Measurements from ENCODE around the gene GRIN3A. TPM values are rescaled to one million over a fixed set of nuclear protein-coding genes. Genes with fewer than 3 reads are reported as not detected.

GRIN3A gene
- total and polyA plus RNA-seq, 4 donors: 0.02 to 0.11 (median 0.07) TPM

DNA sequence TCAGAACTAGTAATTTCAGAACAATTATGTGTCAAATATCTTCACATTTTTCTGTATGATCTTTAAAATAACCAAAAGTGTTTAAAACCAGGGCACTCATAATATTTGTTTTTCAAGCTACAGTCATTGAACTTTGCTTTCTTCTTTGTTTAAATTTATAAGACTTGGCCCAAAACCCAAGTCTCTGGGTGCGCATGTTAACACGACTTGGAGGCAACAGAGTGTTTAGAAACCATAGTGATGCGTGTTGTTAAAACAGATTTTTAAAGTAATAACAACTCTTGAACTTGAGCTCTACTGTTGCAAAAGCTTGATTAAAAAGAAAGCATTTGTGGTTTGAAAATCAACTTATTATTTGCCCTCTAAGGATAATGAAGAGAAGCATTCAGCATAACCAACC, 26.0 kb upstream of the GRIN3A start:
- Histone ChIP-seq H3K4me1 (ENCODE audit: control insufficient read depth in 5 of 5, insufficient read depth in 5 of 5, low read length in 5 of 5) (no peaks in the 10 kb centered on the region), H3K36me3 (ENCODE audit: control insufficient read depth in 4 of 4, insufficient read depth in 4 of 4, low read length in 4 of 4) (no peaks in the 10 kb centered on the region), H3K4me3 (no peak overlapping the region), H3K27me3 (ENCODE audit: control insufficient read depth in 3 of 3, insufficient read depth in 3 of 3, low read length in 2 of 3) (no peaks in the 10 kb centered on the region), H3K9ac (ENCODE audit: insufficient read depth in 1 of 2, low read length in 2 of 2) (no peak overlapping the region), H3K9me3 (ENCODE audit: control insufficient read depth in 4 of 4, insufficient read depth in 3 of 4, low read length in 3 of 4) (no peaks in the 10 kb centered on the region), H3K27ac (ENCODE audit: low read depth in 1 of 2, low read length in 1 of 2) (no peak overlapping the region)
- DNase-seq (peak in 1 of 3 donors; percentile 2), ATAC-seq (ENCODE audit: insufficient read depth, low FRiP score) (no peak)
- WGBS, 2 donors: 69 to 84% methylated on average over 3 of the region's 3 CpGs
- TF ChIP-seq, protein P1, sequence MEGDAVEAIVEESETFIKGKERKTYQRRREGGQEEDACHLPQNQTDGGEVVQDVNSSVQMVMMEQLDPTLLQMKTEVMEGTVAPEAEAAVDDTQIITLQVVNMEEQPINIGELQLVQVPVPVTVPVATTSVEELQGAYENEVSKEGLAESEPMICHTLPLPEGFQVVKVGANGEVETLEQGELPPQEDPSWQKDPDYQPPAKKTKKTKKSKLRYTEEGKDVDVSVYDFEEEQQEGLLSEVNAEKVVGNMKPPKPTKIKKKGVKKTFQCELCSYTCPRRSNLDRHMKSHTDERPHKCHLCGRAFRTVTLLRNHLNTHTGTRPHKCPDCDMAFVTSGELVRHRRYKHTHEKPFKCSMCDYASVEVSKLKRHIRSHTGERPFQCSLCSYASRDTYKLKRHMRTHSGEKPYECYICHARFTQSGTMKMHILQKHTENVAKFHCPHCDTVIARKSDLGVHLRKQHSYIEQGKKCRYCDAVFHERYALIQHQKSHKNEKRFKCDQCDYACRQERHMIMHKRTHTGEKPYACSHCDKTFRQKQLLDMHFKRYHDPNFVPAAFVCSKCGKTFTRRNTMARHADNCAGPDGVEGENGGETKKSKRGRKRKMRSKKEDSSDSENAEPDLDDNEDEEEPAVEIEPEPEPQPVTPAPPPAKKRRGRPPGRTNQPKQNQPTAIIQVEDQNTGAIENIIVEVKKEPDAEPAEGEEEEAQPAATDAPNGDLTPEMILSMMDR (IDR thresholded peaks at IDR 0.05; ENCODE audit: control extremely low read depth, extremely low read depth): no peak

DNA sequence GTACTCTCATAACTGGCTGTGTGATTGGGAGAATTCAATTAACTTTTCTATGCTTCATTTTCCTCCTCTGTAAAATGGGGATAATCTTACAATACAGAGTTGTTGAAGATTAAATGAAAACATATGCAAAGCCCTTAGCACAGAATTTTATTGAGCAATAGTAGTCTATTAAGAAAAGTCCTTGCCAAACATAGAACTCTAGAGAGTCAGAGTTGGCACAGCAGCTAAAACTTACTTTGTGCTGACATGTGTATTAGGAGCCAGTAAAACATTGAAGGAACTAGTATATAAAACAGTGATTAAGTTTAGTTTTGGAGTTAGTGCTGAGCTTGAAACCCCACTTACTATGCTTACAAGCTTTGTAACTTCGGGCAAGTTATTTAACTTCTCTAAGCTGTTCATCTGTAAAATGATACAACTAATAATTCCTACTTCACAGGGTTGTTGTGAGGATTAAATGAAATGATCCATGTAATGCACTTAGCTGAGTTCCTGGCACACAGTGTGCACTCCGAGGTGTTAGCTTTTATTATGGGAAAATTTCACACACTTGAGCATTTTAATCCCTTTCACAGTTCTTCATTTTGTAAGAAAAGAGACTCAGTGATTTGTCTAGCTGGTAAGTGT, 20.0 kb upstream of the GRIN3A start:
- H3K27ac ChIP-seq (ENCODE audit: low read depth in 1 of 2, low read length in 1 of 2): no peak overlapping the region
- TF ChIP-seq, protein P1 (IDR thresholded peaks at IDR 0.05; ENCODE audit: control extremely low read depth, extremely low read depth): no peak
- H3K4me1 ChIP-seq (ENCODE audit: control insufficient read depth in 5 of 5, insufficient read depth in 5 of 5, low read length in 5 of 5): peaks cover 0 to 3% (median 0%) of the 10 kb centered on the region in 5 donors
- no peaks in the 10 kb centered on the region for H3K27me3 ChIP-seq (ENCODE audit: control insufficient read depth in 3 of 3, insufficient read depth in 3 of 3, low read length in 2 of 3)
- no peak overlapping the region for H3K9ac ChIP-seq (ENCODE audit: insufficient read depth in 1 of 2, low read length in 2 of 2)
- H3K36me3 ChIP-seq (ENCODE audit: control insufficient read depth in 4 of 4, insufficient read depth in 4 of 4, low read length in 4 of 4): no peaks in the 10 kb centered on the region
- no peak for ATAC-seq (ENCODE audit: insufficient read depth, low FRiP score)
- WGBS, 2 donors: 62 to 71% methylated on average over 2 of the region's 2 CpGs
- DNase-seq: peak in 2 of 3 donors; percentile 13 to 44
- H3K4me3 ChIP-seq: no peak overlapping the region
- H3K9me3 ChIP-seq (ENCODE audit: control insufficient read depth in 4 of 4, insufficient read depth in 3 of 4, low read length in 3 of 4): no peaks in the 10 kb centered on the region

DNA sequence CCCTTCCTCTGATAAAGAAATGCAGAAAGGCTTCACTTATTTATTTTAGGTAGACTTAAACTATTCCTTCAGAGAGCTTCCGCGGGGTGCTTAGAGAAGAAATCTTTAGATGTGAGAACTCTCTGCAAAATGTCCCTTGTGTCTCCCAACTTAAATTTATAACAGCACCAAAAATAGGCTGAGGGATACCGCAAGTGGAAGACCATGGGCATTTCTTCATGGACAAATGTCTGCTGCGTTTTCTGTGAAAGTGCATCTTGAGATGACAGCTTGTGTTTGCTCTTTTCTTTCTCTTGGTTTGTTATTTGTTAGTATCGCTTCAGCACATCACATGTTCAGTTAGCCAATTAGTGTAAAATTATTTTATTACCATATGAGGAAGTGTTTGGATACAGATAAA, 15.3 kb upstream of the GRIN3A start:
- Histone ChIP-seq H3K9me3 (ENCODE audit: control insufficient read depth in 4 of 4, insufficient read depth in 3 of 4, low read length in 3 of 4) (no peaks in the 10 kb centered on the region), H3K36me3 (ENCODE audit: control insufficient read depth in 4 of 4, insufficient read depth in 4 of 4, low read length in 4 of 4) (no peaks in the 10 kb centered on the region), H3K4me1 (ENCODE audit: control insufficient read depth in 5 of 5, insufficient read depth in 5 of 5, low read length in 5 of 5) (peaks cover 0 to 3% (median 0%) of the 10 kb centered on the region in 5 donors), H3K4me3 (no peak overlapping the region), H3K9ac (ENCODE audit: insufficient read depth in 1 of 2, low read length in 2 of 2) (no peak overlapping the region), H3K27me3 (ENCODE audit: control insufficient read depth in 3 of 3, insufficient read depth in 3 of 3, low read length in 2 of 3) (no peaks in the 10 kb centered on the region), H3K27ac (ENCODE audit: low read depth in 1 of 2, low read length in 1 of 2) (no peak overlapping the region)
- no peak for DNase-seq
- TF ChIP-seq, protein P1 (IDR thresholded peaks at IDR 0.05; ENCODE audit: control extremely low read depth, extremely low read depth): no peak
- 86 to 94% methylated on average over 5 of the region's 5 CpGs for WGBS, 2 donors
- no peak for ATAC-seq (ENCODE audit: insufficient read depth, low FRiP score)

DNA sequence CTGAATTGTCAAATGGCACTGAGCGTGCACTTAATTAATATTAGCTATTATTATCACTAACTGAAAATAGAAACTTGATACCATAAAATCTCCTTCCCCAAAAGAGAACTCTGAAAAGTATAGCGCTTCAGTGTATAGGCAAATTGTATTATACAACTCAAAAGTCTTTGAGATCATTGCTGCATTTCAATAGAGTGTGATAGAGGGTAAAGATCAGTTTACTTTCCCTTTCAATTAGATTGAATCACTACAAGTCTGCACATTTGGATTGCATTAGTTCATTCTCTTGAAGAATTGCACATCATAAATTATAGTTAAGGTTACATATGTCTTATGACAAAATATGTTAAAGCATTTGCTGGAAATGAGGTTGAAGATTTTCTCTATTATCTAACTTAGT, 13.4 kb upstream of the GRIN3A start:
- Histone ChIP-seq H3K4me3 (no peak overlapping the region), H3K9me3 (ENCODE audit: control insufficient read depth in 4 of 4, insufficient read depth in 3 of 4, low read length in 3 of 4) (no peaks in the 10 kb centered on the region), H3K27me3 (ENCODE audit: control insufficient read depth in 3 of 3, insufficient read depth in 3 of 3, low read length in 2 of 3) (no peaks in the 10 kb centered on the region), H3K4me1 (ENCODE audit: control insufficient read depth in 5 of 5, insufficient read depth in 5 of 5, low read length in 5 of 5) (no peaks in the 10 kb centered on the region), H3K36me3 (ENCODE audit: control insufficient read depth in 4 of 4, insufficient read depth in 4 of 4, low read length in 4 of 4) (no peaks in the 10 kb centered on the region), H3K27ac (ENCODE audit: low read depth in 1 of 2, low read length in 1 of 2) (no peak overlapping the region), H3K9ac (ENCODE audit: insufficient read depth in 1 of 2, low read length in 2 of 2) (no peak overlapping the region)
- DNase-seq (no peak), ATAC-seq (ENCODE audit: insufficient read depth, low FRiP score) (no peak)
- WGBS, 2 donors: 89 to 92% methylated on average over 2 of the region's 2 CpGs
- TF ChIP-seq, protein P1 (IDR thresholded peaks at IDR 0.05; ENCODE audit: control extremely low read depth, extremely low read depth): no peak

All from lung (tissue), 12 donors.